Stomach (tissue), 4 donors: ENCODE data around the gene LIMS2.

Experiments used
- EP300 ChIP-seq: sonication (generic); formaldehyde crosslinking; IDR thresholded peaks from one replicate; pipeline ENCODE4 v1.6.1; 2017; ENCODE audit warnings: antibody characterized with exemption
- POLR2A ChIP-seq, 4 donors: fragments of 450-650 bp; IDR thresholded peaks; one replicate each; pipeline ENCODE4 v1.6.1; 2016; ENCODE audit warnings: antibody characterized with exemption in 4 of 4, control low read depth in 2 of 4, mild to moderate bottlenecking in 1 of 4, moderate library complexity in 1 of 4

GRCh38 chr2:127648321-127648720 is 27.0 kb downstream of the LIMS2 start:
- no peak for TF ChIP-seq POLR2A (IDR thresholded peaks at IDR 0.05)
- TF ChIP-seq EP300, result no peak
